ENCODE results near the gene FRS2. TPM values are rescaled to one million over a fixed set of nuclear protein-coding genes. Genes with fewer than 3 reads are reported as not detected.

The FRS2 gene
- total and polyA plus RNA-seq, 2 donors from 2014 or later = 4.6 to 31.4 TPM

GRCh38 chr12:69481133-69481532, 10.9 kb downstream of the FRS2 start:
- Histone ChIP-seq H3K9ac (ENCODE audit: low read length in 3 of 3) (no peak overlapping the region), H3K36me3 (ENCODE audit: control insufficient read depth in 2 of 3, insufficient read depth in 3 of 3, low read length in 3 of 3) (no peaks in the 10 kb centered on the region), H3K4me1 (ENCODE audit: control insufficient read depth in 2 of 3, insufficient read depth in 2 of 3, low read depth in 1 of 3, low read length in 3 of 3) (no peaks in the 10 kb centered on the region), H3K27me3 (ENCODE audit: control insufficient read depth, insufficient read depth, low read length) (no peaks in the 10 kb centered on the region), H3K4me3 (ENCODE audit: low read length in 3 of 3) (no peak overlapping the region), H3K9me3 (ENCODE audit: control insufficient read depth in 2 of 3, insufficient read depth in 1 of 3, low read length in 3 of 3) (no peaks in the 10 kb centered on the region), H3K27ac (ENCODE audit: low read depth in 2 of 2, low read length in 2 of 2) (no peak overlapping the region)
- FAIRE-seq (no peak), DNase-seq (no peak)
- TF ChIP-seq, protein P1, sequence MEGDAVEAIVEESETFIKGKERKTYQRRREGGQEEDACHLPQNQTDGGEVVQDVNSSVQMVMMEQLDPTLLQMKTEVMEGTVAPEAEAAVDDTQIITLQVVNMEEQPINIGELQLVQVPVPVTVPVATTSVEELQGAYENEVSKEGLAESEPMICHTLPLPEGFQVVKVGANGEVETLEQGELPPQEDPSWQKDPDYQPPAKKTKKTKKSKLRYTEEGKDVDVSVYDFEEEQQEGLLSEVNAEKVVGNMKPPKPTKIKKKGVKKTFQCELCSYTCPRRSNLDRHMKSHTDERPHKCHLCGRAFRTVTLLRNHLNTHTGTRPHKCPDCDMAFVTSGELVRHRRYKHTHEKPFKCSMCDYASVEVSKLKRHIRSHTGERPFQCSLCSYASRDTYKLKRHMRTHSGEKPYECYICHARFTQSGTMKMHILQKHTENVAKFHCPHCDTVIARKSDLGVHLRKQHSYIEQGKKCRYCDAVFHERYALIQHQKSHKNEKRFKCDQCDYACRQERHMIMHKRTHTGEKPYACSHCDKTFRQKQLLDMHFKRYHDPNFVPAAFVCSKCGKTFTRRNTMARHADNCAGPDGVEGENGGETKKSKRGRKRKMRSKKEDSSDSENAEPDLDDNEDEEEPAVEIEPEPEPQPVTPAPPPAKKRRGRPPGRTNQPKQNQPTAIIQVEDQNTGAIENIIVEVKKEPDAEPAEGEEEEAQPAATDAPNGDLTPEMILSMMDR (IDR thresholded peaks at IDR 0.05; ENCODE audit: borderline replicate concordance, extremely low read depth, insufficient read depth) = no peak
- intact Hi-C loops (cut with DNase I) = no loop called here

DNA sequence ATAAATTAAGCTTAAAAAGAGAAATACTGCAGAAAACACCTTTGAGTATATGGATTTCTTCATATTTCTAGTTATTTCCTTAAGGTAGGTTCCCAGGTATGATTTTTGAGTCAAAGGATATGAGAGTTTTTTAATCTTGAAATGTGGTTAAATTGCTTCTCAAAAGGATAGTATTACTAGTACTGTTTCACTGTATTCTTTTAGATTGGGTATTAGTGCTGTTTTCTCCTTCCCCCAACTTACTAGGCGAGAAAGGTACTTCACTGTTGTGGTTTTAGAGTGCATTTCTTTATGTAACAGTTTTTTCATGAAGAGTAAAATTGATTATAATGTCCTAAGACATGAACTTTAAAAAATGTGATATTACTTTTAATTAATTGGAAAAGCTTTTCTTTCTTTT, 13.5 kb downstream of the FRS2 start:
- TF ChIP-seq, protein P1 (IDR thresholded peaks at IDR 0.05; ENCODE audit: borderline replicate concordance, extremely low read depth, insufficient read depth) = no peak
- intact Hi-C loops (cut with DNase I) = no loop called here
- FAIRE-seq (no peak), DNase-seq (no peak)
- Histone ChIP-seq H3K4me1 (ENCODE audit: control insufficient read depth in 2 of 3, insufficient read depth in 2 of 3, low read depth in 1 of 3, low read length in 3 of 3) (no peaks in the 10 kb centered on the region), H3K27ac (ENCODE audit: low read depth in 2 of 2, low read length in 2 of 2) (no peak overlapping the region), H3K9me3 (ENCODE audit: control insufficient read depth in 2 of 3, insufficient read depth in 1 of 3, low read length in 3 of 3) (peaks cover 0 to 13% (median 1%) of the 10 kb centered on the region in 3 donors), H3K27me3 (ENCODE audit: control insufficient read depth, insufficient read depth, low read length) (no peaks in the 10 kb centered on the region), H3K4me3 (ENCODE audit: low read length in 3 of 3) (no peak overlapping the region), H3K36me3 (ENCODE audit: control insufficient read depth in 2 of 3, insufficient read depth in 3 of 3, low read length in 3 of 3) (no peaks in the 10 kb centered on the region), H3K9ac (ENCODE audit: low read length in 3 of 3) (no peak overlapping the region)

GRCh38 chr12:69484428-69484827, 14.2 kb downstream of the FRS2 start:
- H3K27ac ChIP-seq (ENCODE audit: low read depth in 2 of 2, low read length in 2 of 2) = no peak overlapping the region
- intact Hi-C loops (cut with DNase I) = no loop called here
- H3K36me3 ChIP-seq (ENCODE audit: control insufficient read depth in 2 of 3, insufficient read depth in 3 of 3, low read length in 3 of 3) = no peaks in the 10 kb centered on the region
- DNase-seq = no peak
- no peak overlapping the region for H3K9ac ChIP-seq (ENCODE audit: low read length in 3 of 3)
- no peaks in the 10 kb centered on the region for H3K4me1 ChIP-seq (ENCODE audit: control insufficient read depth in 2 of 3, insufficient read depth in 2 of 3, low read depth in 1 of 3, low read length in 3 of 3)
- FAIRE-seq = no peak
- H3K9me3 ChIP-seq (ENCODE audit: control insufficient read depth in 2 of 3, insufficient read depth in 1 of 3, low read length in 3 of 3) = peaks cover 0 to 13% (median 1%) of the 10 kb centered on the region in 3 donors
- no peaks in the 10 kb centered on the region for H3K27me3 ChIP-seq (ENCODE audit: control insufficient read depth, insufficient read depth, low read length)
- TF ChIP-seq, protein P1 (IDR thresholded peaks at IDR 0.05; ENCODE audit: borderline replicate concordance, extremely low read depth, insufficient read depth) = no peak
- H3K4me3 ChIP-seq (ENCODE audit: low read length in 3 of 3) = no peak overlapping the region

Data from kidney (tissue), 14 donors.